HepG2 (cell line): ENCODE results near the gene GLE1. TPM values are rescaled to one million over a fixed set of nuclear protein-coding genes. Genes with fewer than 3 reads are reported as not detected.

Experiments
- DBP ChIP-seq: sonication (generic); formaldehyde crosslinking; IDR thresholded peaks from 2 replicates; pipeline ENCODE4 v1.4.0; 2020; ENCODE audit warnings: missing genetic modification reagents; ENCODE audit errors: not compliant biosample characterization
- E2F5 ChIP-seq: sonication (generic); formaldehyde crosslinking; conservative IDR thresholded peaks from 2 replicates; pipeline ENCODE4 v1.4.0; 2020; ENCODE audit warnings: missing genetic modification reagents
- ELF4 ChIP-seq: sonication (generic); formaldehyde crosslinking; IDR thresholded peaks from 2 replicates; pipeline ENCODE4 v1.5.0; 2020; ENCODE audit warnings: missing genetic modification reagents, mild to moderate bottlenecking, moderate library complexity, borderline replicate concordance
- GATA4 ChIP-seq: sonication (generic); IDR thresholded peaks from 2 replicates; pipeline ENCODE4 v1.6.1; 2016; ENCODE audit warnings: antibody characterized with exemption, low read depth, borderline replicate concordance
- NFRKB ChIP-seq: fragments of 450-650 bp; IDR thresholded peaks from 2 replicates; pipeline ENCODE4 v1.6.1; 2017
- PCBP1 ChIP-seq: fragments of 200-400 bp; formaldehyde crosslinking; IDR thresholded peaks from 2 replicates; pipeline ENCODE4 v1.6.1; 2017; ENCODE audit warnings: mild to moderate bottlenecking, low read depth, low read length, borderline replicate concordance
- RAD21 ChIP-seq: fragments of 450-650 bp; formaldehyde crosslinking; IDR thresholded peaks from 2 replicates; pipeline ENCODE4 v1.5.0; 2020; ENCODE audit warnings: mild to moderate bottlenecking
- ZBTB2 ChIP-seq: sonication (generic); formaldehyde crosslinking; IDR thresholded peaks from 2 replicates; pipeline ENCODE4 v1.8.0; 2022; ENCODE audit warnings: low read depth, missing genetic modification reagents
- ZNF142 ChIP-seq: sonication (generic); formaldehyde crosslinking; IDR thresholded peaks from 2 replicates; pipeline ENCODE4 v1.4.0; 2020; ENCODE audit warnings: missing genetic modification reagents
- ZNF274 ChIP-seq: sonication (generic); formaldehyde crosslinking; IDR thresholded peaks from 2 replicates; pipeline ENCODE4 v1.5.1; 2020; ENCODE audit warnings: mild to moderate bottlenecking, missing genetic modification reagents
- ZNF557 ChIP-seq: sonication (generic); formaldehyde crosslinking; IDR thresholded peaks from 2 replicates; pipeline ENCODE4 v1.4.0; 2020; ENCODE audit warnings: missing genetic modification reagents
- ZNF784 ChIP-seq: sonication (generic); formaldehyde crosslinking; IDR thresholded peaks from 2 replicates; pipeline ENCODE4 v1.5.1; 2020; ENCODE audit warnings: missing genetic modification reagents, mild to moderate bottlenecking, borderline replicate concordance
- ZSCAN21 ChIP-seq: sonication (generic); formaldehyde crosslinking; IDR thresholded peaks from 2 replicates; pipeline ENCODE4 v1.8.0; 2022; ENCODE audit warnings: mild to moderate bottlenecking, missing genetic modification reagents, moderate library complexity, borderline replicate concordance
- ZSCAN5A ChIP-seq: sonication (generic); formaldehyde crosslinking; IDR thresholded peaks from 2 replicates; pipeline ENCODE4 v1.8.0; 2022; ENCODE audit warnings: mild to moderate bottlenecking, missing genetic modification reagents, borderline replicate concordance
- polyA plus RNA-seq, 8 experiments: library from polyadenylated mRNA; depleted of rRNA in 3 of 8; stranded (reverse) in 7 of 8; unstranded in 1 of 8; fragments of >200 nt; fragmentation: Illumina TruSeq in 4 of 8; extraction: Trizol in 4 of 8; gene quantifications; 2 replicates each; pipeline versions ENCODE4 v1.2.1 to v1.2.3, GENCODE V29; 2011 to 2016; ENCODE audit warnings: low read depth in 4 of 8, missing spikeins in 1 of 8, mixed read lengths in 1 of 8; ENCODE audit not compliant: insufficient read depth in 1 of 8
- total RNA-seq, 5 experiments: library from RNA; depleted of rRNA; stranded (reverse); fragments of >200 nt; fragmentation: Illumina TruSeq; extraction: Trizol; gene quantifications; 2 replicates each; pipeline ENCODE4 v1.2.3, GENCODE V29; 2016; ENCODE audit warnings: low read depth in 1 of 5

The GLE1 gene
- total and polyA plus RNA-seq, 2 of the 13 experiments (the other 11 are each of a cell fraction or from before 2014, with no cell fraction given) = 14.7 to 28.8 TPM

- TF ChIP-seq ZSCAN5A (CRISPR knock-in tag) = no peak
- peak; percentile 66; the same call in 1 of the 2 replicates for TF ChIP-seq ZNF142
- TF ChIP-seq ZNF557 = no peak
- no peak for TF ChIP-seq PCBP1
- TF ChIP-seq E2F5 (CRISPR knock-in tag) = no peak
- TF ChIP-seq NFRKB = no peak
- TF ChIP-seq ZBTB2 (CRISPR knock-in tag) = peak; percentile 22; the same call in 1 of the 2 replicates
- TF ChIP-seq ZNF274 (CRISPR knock-in tag) = peak; percentile 80
- 0 out of 2 replicates have a peak, but pooled peaks have one; percentile 66 for TF ChIP-seq ZNF784
- TF ChIP-seq ELF4 (CRISPR knock-in tag) = no peak
- TF ChIP-seq ZSCAN21 = peak; percentile 33; the same call in 1 of the 2 replicates
- peak; percentile 67 for TF ChIP-seq RAD21 (CRISPR knock-in tag)
- TF ChIP-seq DBP (CRISPR knock-in tag) = no peak
- TF ChIP-seq GATA4 = peak; percentile 40; the same call in 1 of the 2 replicates
These were observed 47.7 kb downstream of the GLE1 start, which contains the start of gene SPTAN1 (continued) for GRCh38 chr9:128552153-128552743.
